ENCODE measurements around the gene RNF138.

DNA sequence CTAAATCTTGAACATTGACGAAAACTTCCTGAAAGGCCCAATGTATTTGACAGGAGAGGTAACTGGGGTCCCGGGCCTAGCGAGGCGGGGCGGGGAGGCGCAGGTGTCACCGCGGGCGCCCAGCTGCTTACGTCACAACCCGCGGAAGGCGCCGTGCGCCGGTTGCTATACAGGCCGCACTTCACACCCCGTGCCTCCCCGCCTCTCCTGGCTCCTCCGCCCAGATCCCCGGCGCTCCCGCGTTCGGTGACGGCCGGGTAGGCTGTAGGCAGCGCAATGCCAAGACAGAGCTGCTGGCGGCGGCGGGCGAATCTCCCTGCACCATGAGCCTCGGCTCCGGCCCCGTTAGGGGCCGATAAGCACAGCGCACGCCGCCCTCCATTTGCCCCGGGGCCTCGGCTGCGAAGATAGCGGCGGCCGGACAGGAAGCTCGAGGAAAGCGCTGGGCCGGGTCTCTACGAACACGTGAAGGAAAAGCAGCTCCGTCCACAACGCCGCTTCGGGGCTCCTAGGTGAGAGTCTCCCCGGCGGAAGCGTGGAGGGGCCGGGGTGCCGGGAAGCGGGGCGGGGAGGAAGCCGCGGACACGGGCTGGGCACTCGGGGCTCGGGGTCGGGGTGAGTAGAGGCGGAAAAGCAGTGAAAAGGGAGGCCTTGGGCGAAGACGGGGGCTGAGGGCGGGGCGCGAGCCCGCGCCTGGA lies at the start of gene RNF138:
- TF ChIP-seq POLR2A (IDR thresholded peaks at IDR 0.05), result peak; percentile 69 to 73
- TF ChIP-seq, protein P1, sequence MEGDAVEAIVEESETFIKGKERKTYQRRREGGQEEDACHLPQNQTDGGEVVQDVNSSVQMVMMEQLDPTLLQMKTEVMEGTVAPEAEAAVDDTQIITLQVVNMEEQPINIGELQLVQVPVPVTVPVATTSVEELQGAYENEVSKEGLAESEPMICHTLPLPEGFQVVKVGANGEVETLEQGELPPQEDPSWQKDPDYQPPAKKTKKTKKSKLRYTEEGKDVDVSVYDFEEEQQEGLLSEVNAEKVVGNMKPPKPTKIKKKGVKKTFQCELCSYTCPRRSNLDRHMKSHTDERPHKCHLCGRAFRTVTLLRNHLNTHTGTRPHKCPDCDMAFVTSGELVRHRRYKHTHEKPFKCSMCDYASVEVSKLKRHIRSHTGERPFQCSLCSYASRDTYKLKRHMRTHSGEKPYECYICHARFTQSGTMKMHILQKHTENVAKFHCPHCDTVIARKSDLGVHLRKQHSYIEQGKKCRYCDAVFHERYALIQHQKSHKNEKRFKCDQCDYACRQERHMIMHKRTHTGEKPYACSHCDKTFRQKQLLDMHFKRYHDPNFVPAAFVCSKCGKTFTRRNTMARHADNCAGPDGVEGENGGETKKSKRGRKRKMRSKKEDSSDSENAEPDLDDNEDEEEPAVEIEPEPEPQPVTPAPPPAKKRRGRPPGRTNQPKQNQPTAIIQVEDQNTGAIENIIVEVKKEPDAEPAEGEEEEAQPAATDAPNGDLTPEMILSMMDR (IDR thresholded peaks at IDR 0.05 in 4 of 5, conservative IDR thresholded peaks at IDR 0.05 in 1 of 5), result no peak

Measured in gastrocnemius medialis (tissue), 4 donors.